NCI-H1105 treated with DMSO at 0.1 percent for 48 hours (cell line): ENCODE results near the gene C8A.

ENCODE experiments used
- DNase-seq: peaks from one replicate; lab custom pipeline; 2025; lab: John Stamatoyannopoulos, UW

The C8A gene

GRCh38 chr1:56967355-56967754 is 112.8 kb downstream of the C8A start:
- no peak for DNase-seq
